Effector memory CD4-positive, alpha-beta T cell (primary cell): ENCODE results near the gene OR6C75.
"Not testable (repeated sequence)": the region's sequence is repeated elsewhere in the genome, so short reads cannot be mapped to it uniquely, and the experiment has no call there.

Source experiments
- DNase-seq, 3 donors: peaks; one replicate each; pipeline ENCODE4 v3.0.0-alpha.2; 2020
- H3K27ac ChIP-seq: 2 replicates; pipeline ENCODE4 v1.7.0; 2013; ENCODE audit warnings: mild to moderate bottlenecking, low read length, moderate library complexity; ENCODE audit not compliant: insufficient read depth, poor library complexity, severe bottlenecking
- H3K27me3 ChIP-seq: replicated peaks from 2 replicates; pipeline ENCODE4 v1.7.0; 2013; ENCODE audit warnings: mild to moderate bottlenecking, low read length; ENCODE audit not compliant: insufficient read depth, control insufficient read depth, poor library complexity, severe bottlenecking
- H3K36me3 ChIP-seq: 2 replicates; pipeline ENCODE4 v1.7.0; 2013; ENCODE audit warnings: mild to moderate bottlenecking, low read length, moderate library complexity; ENCODE audit not compliant: control insufficient read depth, insufficient read depth
- H3K4me1 ChIP-seq: 2 replicates; pipeline ENCODE4 v1.7.0; 2013; ENCODE audit warnings: low read length, mild to moderate bottlenecking; ENCODE audit not compliant: control insufficient read depth, insufficient read depth, poor library complexity, severe bottlenecking
- H3K4me3 ChIP-seq: 2 replicates; pipeline ENCODE4 v1.7.0; 2013; ENCODE audit warnings: low read length, low read depth, mild to moderate bottlenecking; ENCODE audit not compliant: insufficient read depth, poor library complexity, severe bottlenecking
- H3K9me3 ChIP-seq: 2 replicates; pipeline ENCODE4 v1.7.0; 2013; ENCODE audit warnings: mild to moderate bottlenecking, low read length, moderate library complexity; ENCODE audit not compliant: control insufficient read depth
- total RNA-seq, 3 donors: gene quantifications; one replicate each; lab custom pipeline; 2026; lab: John Stamatoyannopoulos, UW

Gene OR6C75
- 0 reads per million in 3 donors for total RNA-seq

DNA sequence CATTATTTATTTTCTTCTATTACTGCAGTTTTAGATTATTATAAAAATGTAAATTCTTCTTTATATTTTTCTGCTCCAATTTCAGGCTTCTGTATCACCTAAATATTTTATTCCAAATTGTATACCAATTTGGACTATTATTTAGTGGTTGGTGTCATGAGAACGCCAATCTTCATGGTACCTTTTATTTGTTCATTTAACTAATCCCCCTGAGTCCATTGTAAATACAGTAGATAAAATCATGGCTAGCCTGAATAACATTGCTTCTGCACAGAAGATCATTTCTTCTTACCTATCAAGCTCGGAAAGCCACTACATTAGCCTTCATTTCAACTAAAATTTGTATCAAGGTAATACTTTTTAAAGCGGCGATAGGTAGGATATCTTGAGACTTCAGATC is at the start of gene OR6C75:
Gene OR6C75 (plus strand): TSS at position 301 of the 400 bp plus-strand sequence. CDS start 2,136 bp downstream, outside the sequence.
- Histone ChIP-seq H3K9me3 (no peaks in the 10 kb centered on the region), H3K36me3 (no peaks in the 10 kb centered on the region), H3K4me1 (no peaks in the 10 kb centered on the region), H3K4me3 (no peak within 1 kb of the TSS), H3K27ac (no peak within 1 kb of the TSS), H3K27me3 (no peaks in the 10 kb centered on the region)
- DNase-seq: no peak

DNA sequence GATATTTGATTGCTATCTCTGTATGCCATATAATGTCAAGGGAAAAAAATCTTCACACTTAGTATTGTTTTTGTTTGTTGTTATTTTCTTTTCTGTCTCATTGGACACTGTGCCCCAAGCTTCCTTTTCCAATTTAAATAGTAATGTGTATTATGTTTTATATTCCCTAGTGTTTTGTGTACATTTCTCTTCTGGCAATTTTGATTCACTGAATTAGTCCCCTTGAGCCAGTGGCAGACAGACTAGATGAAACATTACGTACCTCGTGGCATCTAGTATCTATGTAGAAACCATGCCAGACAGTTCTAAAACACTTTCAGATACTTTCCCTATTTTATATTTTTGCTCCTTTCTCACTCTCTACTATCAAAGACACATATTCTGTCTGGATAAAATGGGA is 48.7 kb upstream of the OR6C75 start, which contains the start of gene OR6C1:
Gene OR6C1 (plus strand): TSS at position 301 of the 400 bp plus-strand sequence. CDS start 6,257 bp downstream, outside the sequence.
- H3K36me3 ChIP-seq: no peaks in the 10 kb centered on the region
- H3K4me3 ChIP-seq: no peak within 1 kb of the TSS
- H3K27me3 ChIP-seq: no peaks in the 10 kb centered on the region
- no peak within 1 kb of the TSS for H3K27ac ChIP-seq
- no peaks in the 10 kb centered on the region for H3K4me1 ChIP-seq
- no peak for DNase-seq
- H3K9me3 ChIP-seq: no peaks in the 10 kb centered on the region

DNA sequence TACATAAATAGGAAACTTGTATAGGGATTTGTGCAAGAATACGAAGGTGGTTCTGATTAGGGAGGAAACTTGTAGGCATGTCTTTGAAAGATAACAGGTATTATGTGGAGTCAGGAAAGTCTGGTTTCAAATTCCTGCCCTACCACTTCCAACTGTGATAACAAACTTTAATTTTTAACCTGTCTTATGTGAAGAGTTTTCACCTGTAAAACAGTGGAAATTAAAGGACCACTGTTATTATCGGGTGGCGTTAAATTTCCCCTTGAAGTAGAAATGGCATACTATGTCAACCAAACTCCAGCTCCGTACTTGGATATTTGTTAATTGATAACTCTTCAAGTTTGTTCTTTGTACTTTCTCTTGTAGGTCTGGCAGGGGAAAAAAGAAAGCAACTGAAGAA is 42.6 kb upstream of the OR6C75 start:
- no peak overlapping the region for H3K27ac ChIP-seq
- no peaks in the 10 kb centered on the region for H3K36me3 ChIP-seq
- no peaks in the 10 kb centered on the region for H3K27me3 ChIP-seq
- DNase-seq: no peak
- H3K9me3 ChIP-seq: no peaks in the 10 kb centered on the region
- H3K4me1 ChIP-seq: no peaks in the 10 kb centered on the region
- no peak overlapping the region for H3K4me3 ChIP-seq

DNA sequence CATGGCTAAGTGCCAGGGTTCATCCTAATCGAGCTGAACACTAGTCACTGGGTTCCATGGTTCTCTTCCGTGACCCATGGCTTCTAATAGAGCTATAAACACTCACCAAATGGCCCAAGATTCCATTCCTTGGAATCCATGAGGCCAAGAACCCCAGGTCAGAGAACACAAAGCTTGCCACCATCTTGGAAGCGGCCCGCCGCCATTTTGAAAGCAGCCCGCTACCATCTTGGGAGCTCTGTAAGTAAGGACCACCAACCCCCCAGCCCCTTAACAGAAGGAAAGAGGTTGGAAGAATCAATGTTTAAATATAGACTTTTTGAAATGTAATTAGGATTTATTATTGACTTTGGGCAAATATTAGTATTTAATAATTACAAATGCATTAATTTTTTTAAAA is 37.0 kb upstream of the OR6C75 start:
- DNase-seq, H3K4me1 ChIP-seq, H3K27ac ChIP-seq, H3K27me3 ChIP-seq, H3K4me3 ChIP-seq, H3K9me3 ChIP-seq, H3K36me3 ChIP-seq: not testable (repeated sequence)

DNA sequence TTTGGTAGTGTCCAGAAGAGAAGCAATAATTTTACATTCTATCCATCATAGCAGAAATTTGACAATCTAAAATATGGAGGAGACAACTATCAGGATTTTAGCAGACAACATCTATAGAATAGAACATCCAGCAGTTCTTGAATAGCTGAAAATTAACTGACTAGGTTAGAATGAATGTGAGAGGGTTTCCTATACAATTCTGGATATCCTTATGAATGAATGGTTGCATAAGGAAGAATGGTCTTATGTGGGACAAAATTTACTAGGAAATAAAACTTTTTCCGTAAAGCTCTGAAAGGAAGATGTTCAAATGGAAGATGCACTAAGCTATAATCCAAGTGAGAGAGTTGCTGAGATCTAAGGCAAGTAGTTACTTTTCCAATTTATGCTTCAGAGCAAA is 32.3 kb upstream of the OR6C75 start, which contains the start of gene OR6C3:
Gene OR6C3 (plus strand): TSS at position 301 of the 400 bp plus-strand sequence. CDS start 955 bp downstream, outside the sequence.
- Histone ChIP-seq H3K27ac (no peak within 1 kb of the TSS), H3K4me3 (no peak within 1 kb of the TSS), H3K9me3 (no peaks in the 10 kb centered on the region), H3K4me1 (no peaks in the 10 kb centered on the region), H3K36me3 (no peaks in the 10 kb centered on the region), H3K27me3 (no peaks in the 10 kb centered on the region)
- no peak for DNase-seq

DNA sequence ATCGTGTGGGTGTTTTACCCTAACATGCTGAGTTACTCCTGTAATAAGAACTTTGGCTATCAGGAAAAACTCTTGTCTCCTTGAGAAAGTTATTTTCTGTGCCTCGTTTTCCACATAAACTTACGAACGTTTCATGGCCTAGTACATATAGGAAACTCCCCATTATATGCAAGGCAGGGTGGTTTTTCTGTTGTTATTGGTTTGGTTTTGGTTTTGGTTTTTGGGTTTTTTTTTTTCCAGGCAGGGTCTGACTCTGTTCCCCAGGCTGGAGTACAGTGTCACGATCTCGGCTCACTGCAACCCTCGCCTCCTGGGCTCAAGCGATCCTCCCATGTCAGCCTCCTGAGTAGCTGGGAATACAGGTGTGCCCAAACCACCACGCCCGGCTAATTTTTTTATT is 26.8 kb upstream of the OR6C75 start:
- Histone ChIP-seq H3K27ac (no peak overlapping the region), H3K27me3 (no peaks in the 10 kb centered on the region), H3K9me3 (no peaks in the 10 kb centered on the region), H3K4me3 (no peak overlapping the region), H3K36me3 (no peaks in the 10 kb centered on the region), H3K4me1 (no peaks in the 10 kb centered on the region)
- DNase-seq: no peak

DNA sequence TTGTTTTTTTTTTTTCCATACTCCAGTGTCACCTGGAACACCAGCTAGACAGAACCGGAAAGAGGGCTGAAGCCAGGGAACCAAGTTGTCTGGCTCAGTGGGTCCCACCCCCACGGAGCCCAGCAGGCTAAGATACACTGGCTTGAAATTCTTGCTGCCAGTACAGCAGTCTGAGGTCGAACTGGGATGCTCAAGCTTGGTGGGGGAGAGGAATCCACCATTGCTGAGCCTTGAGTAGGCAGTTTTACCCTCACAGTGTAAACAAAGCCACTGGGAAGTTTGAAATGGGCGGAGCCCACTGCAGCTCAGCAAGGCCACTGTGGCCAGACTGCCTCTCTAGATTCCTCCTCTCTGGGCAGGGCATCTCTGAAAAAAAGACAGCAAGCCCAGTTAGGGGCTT is 7.4 kb upstream of the OR6C75 start:
- H3K27ac ChIP-seq, H3K27me3 ChIP-seq, H3K4me1 ChIP-seq, H3K4me3 ChIP-seq, H3K36me3 ChIP-seq, DNase-seq, H3K9me3 ChIP-seq: not testable (repeated sequence)

DNA sequence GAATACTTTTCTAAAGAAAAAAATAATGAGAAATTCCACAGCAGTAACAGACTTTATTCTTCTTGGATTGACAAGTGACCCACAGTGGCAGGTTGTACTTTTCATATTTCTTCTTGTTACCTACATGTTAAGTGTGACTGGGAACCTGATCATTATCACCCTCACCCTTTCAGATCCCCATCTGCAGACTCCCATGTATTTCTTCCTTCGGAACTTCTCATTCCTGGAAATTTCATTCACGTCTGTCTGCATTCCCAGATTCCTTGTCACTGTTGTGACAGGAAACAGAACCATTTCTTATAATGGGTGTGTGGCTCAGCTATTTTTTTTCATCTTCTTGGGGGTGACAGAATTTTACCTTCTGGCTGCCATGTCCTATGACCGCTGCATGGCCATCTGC is 2.3 kb downstream of the OR6C75 start:
- H3K36me3 ChIP-seq: no peaks in the 10 kb centered on the region
- no peak overlapping the region for H3K27ac ChIP-seq
- no peaks in the 10 kb centered on the region for H3K9me3 ChIP-seq
- DNase-seq: no peak
- H3K27me3 ChIP-seq: no peaks in the 10 kb centered on the region
- no peak overlapping the region for H3K4me3 ChIP-seq
- no peaks in the 10 kb centered on the region for H3K4me1 ChIP-seq

DNA sequence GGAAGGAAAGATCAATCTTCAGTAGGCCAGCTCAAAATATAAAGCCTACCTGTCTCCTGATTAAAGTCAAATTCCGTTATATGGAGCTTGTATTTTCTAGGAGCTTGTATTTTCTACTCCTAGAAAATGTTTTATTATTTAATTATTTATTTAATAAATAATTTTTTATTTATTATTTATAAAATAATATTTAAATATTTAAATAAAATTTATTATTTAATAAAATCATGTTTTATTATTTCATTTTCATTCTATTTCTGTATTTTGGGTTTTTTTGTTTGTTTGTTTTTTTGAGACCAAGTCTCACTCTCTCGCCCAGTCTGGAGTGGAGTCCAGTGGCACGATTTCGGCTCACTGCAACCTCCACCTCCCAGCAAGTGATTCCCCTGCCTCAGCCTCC is 9.7 kb downstream of the OR6C75 start:
- Histone ChIP-seq H3K9me3 (no peaks in the 10 kb centered on the region), H3K4me3 (no peak overlapping the region), H3K27ac (no peak overlapping the region), H3K27me3 (no peaks in the 10 kb centered on the region), H3K4me1 (no peaks in the 10 kb centered on the region), H3K36me3 (no peaks in the 10 kb centered on the region)
- no peak for DNase-seq

DNA sequence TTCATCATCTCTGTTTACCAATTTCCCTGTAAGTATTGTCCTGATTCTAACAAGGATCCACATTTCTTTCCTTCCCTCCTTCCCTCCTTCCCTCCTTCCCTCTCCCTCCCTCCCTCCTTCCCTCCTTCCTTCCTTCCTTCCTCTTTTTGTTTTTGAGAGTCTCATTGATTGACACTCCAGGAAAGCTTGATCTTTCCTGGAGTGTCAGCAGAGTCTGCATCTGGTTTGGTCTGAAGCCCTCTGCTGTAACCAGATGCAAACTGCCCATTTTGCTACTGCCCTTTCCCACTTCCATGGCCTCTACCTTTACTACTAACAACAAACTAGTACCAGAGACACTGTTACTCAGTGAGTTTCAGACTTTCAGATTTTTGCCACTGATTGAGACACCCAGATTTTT is 23.1 kb downstream of the OR6C75 start:
- Histone ChIP-seq H3K4me1 (no peaks in the 10 kb centered on the region), H3K27ac (no peak overlapping the region), H3K4me3 (no peak overlapping the region), H3K36me3 (no peaks in the 10 kb centered on the region), H3K9me3 (no peaks in the 10 kb centered on the region), H3K27me3 (peaks cover 3% of the 10 kb centered on the region)
- DNase-seq: no peak
